ENCODE data around the gene KISS1. TPM values are rescaled to one million over a fixed set of nuclear protein-coding genes. Genes with fewer than 3 reads are reported as not detected.

Gene KISS1
- polyA plus RNA-seq, 6 donors from 2014 or later, result not detected

DNA sequence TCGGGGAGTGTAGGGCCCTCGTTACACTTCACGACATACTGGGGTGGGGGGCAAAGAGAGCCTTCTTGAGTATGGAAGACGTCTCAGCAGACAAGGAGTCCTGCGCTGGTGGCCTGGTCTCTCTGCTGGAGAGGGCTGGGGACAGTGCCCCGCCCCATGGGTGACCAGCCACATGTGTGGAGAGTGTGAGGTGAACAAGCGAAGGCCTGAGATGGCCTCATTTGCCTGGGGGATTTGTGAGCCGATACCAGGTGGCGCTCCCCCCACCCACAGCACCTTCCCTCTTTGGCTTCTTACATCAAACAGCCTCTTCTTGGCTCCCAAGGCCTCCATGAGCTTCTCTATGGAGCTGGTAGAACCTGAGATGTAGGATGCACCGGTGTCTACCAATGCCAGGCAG lies 40.4 kb downstream of the KISS1 start:
- peaks cover 37 to 66% (median 62%) of the 10 kb centered on the region in 3 donors for H3K27me3 Mint-ChIP-seq
- H3K9me3 Mint-ChIP-seq, result no peaks in the 10 kb centered on the region
- peak overlapping the region in 1 of 6 donors; percentile 22 for H3K27ac Mint-ChIP-seq
- peaks cover 0 to 9% (median 3%) of the 10 kb centered on the region in 3 donors for H3K4me1 Mint-ChIP-seq
- no peaks in the 10 kb centered on the region for H3K36me3 Mint-ChIP-seq
- DNase-seq (no peak), ATAC-seq (ENCODE audit: low read depth in 2 of 2) (no peak)
- H3K4me3 Mint-ChIP-seq, result no peak overlapping the region

DNA sequence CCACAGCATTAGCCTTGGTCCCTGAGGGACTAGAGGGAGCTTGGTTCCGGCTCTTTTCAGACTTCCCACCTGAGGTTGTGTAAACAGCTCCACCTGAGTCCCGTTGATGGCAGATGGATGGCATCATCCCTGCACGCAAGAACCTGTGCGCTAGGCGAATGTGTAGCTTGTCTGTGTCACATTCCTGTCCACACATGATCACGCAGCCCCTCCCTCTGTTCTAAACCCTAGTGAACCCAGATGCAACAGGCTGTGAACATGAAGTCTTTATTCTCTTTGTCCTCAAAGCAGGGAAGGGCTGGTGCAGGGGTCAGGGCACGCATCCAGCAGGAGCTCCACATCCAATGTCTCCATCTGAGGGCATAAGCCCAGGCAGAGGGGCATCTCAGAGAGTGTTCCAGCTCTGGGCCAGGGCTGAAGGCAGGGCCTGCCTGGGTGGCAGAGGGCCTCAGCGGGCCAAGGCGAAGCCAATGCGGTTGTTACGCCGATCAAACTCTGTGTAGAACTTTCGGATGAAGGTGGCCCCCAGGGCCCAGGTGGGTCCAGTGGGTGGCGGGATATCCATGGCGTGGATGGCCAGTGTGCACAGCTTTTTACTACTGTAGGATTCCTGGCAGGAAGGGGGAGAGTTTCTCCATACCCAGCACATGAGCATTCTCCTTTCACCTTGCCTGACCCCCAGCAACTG lies 41.6 kb downstream of the KISS1 start:
- H3K9me3 Mint-ChIP-seq, result no peaks in the 10 kb centered on the region
- no peak for ATAC-seq (ENCODE audit: low read depth in 2 of 2)
- H3K4me1 Mint-ChIP-seq, result peaks cover 0 to 9% (median 3%) of the 10 kb centered on the region in 3 donors
- H3K4me3 Mint-ChIP-seq, result peak overlapping the region in 1 of 8 donors; percentile 3
- H3K36me3 Mint-ChIP-seq, result no peaks in the 10 kb centered on the region
- peak overlapping the region in 1 of 6 donors; percentile 72 for H3K27ac Mint-ChIP-seq
- H3K27me3 Mint-ChIP-seq, result peaks cover 34 to 69% (median 55%) of the 10 kb centered on the region in 3 donors
- no peak for DNase-seq

DNA sequence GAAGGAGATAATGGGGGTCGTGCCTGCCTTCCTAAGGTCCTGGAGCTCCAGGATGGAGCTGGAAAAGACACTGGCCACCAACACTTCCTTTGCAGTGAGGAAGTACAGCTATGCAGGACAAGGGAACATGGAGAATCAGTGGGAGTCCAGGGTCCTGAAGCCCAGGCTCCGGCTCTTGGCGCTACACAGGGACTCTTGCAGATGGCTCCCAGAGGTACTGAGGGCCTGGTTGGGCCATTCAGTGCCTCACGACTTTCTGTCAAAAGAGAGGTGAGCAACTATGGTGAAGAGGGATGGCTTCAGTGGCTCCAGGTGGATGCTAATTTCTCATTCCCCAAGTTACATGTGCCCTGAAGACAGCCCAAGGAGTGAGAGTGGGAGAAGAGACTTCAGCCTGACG lies 42.6 kb downstream of the KISS1 start:
- Mint-ChIP-seq H3K27me3 (peaks cover 33 to 62% (median 48%) of the 10 kb centered on the region in 3 donors), H3K27ac (peak overlapping the region in 1 of 6 donors; percentile 82), H3K36me3 (no peaks in the 10 kb centered on the region), H3K4me1 (peaks cover 0 to 9% (median 3%) of the 10 kb centered on the region in 3 donors), H3K4me3 (peak overlapping the region in 2 of 8 donors; percentile 72 to 81), H3K9me3 (no peaks in the 10 kb centered on the region)
- DNase-seq (no peak), ATAC-seq (ENCODE audit: low read depth in 2 of 2) (no peak)

DNA sequence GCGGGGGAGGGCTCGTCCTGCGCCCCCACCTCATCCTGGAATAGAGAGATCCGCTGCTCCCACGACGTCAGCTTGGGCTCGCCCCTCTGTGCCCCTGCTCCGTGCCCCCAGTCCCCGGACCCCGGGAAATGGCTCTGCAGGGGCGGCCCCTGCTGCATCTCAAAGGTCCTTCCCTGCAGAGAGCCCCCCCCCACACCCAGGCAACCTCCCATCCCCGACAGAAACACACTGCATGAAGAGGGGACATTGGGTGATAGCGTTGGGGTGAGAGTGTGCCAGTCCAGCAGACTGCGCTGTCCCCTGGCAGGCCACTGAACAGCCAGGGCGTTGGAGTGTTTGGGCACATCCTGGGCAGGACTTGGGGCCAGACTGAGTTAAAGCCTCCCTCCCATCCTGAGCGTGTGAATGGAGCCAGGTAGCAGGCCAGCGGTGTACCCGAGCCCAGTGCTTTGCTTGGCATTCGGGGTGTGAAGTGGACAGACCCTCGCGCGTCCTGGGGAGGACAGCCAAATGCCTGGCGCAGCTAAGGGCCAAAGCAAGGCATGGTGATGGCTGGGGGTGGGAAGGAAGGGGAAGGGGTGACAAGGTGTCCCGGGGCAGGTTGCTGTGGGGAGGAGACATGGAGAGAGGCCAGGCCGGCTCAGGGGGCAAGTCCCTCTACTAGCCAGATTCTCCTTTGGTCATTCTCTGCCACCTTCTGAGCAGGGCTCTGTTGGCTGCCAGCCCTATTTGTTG lies 43.8 kb downstream of the KISS1 start:
- Mint-ChIP-seq H3K4me1 (peaks cover 0 to 9% (median 3%) of the 10 kb centered on the region in 3 donors), H3K27ac (peak overlapping the region in 3 of 6 donors; percentile 47 to 52 (median 51)), H3K4me3 (peak overlapping the region; percentile 71 to 87 (median 75)), H3K9me3 (no peaks in the 10 kb centered on the region), H3K27me3 (peaks cover 24 to 53% (median 38%) of the 10 kb centered on the region in 3 donors), H3K36me3 (no peaks in the 10 kb centered on the region)
- DNase-seq (no peak), ATAC-seq (ENCODE audit: low read depth in 2 of 2) (peak in 1 of 2 donors; percentile 9)

DNA sequence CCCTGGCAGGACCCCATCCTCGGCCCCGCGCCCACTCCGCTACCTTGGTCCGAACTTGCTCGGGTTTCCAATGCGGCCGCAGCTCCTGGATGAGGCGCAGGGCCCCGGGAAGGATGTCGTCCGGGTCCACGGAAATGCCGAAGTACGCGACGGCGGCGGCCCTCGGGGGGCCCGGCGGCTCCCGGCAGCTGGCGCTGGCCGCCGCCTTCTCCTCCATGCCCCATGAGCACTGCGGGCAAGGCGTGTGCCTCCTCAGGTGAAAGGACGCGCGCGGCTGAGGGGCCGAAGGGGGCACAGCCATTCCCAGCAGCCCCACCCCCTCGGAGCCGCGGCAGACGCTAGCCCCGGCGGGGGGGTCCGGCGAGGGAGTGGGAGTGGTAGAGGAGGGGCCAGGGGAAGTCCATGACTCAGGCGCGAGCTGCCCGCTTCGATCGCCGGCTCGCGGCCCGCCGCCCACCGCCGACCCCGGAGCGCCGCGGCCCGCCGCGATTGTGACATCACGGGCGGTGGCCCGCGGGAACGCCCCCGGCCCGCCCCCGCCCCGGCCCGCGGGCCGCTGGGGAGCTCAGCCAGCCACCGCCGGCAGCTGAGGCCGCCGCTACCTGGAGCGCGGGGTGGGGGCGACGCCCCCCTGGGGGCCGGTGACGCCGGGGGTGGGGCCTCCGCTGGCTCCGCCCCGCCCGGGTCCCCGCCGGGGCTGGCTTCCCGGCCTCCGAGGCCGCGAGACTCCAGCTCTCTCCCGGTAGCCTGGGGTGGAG lies 44.6 kb downstream of the KISS1 start, which contains the start of gene ETNK2:
Gene ETNK2, minus strand, starts transcription at position 493 of the 758 bp plus-strand sequence. Its CDS starts 192 bp downstream, at position 301.
- peak; percentile 75 to 80 for ATAC-seq (ENCODE audit: low read depth in 2 of 2)
- H3K9me3 Mint-ChIP-seq, result no peaks in the 10 kb centered on the region

DNA sequence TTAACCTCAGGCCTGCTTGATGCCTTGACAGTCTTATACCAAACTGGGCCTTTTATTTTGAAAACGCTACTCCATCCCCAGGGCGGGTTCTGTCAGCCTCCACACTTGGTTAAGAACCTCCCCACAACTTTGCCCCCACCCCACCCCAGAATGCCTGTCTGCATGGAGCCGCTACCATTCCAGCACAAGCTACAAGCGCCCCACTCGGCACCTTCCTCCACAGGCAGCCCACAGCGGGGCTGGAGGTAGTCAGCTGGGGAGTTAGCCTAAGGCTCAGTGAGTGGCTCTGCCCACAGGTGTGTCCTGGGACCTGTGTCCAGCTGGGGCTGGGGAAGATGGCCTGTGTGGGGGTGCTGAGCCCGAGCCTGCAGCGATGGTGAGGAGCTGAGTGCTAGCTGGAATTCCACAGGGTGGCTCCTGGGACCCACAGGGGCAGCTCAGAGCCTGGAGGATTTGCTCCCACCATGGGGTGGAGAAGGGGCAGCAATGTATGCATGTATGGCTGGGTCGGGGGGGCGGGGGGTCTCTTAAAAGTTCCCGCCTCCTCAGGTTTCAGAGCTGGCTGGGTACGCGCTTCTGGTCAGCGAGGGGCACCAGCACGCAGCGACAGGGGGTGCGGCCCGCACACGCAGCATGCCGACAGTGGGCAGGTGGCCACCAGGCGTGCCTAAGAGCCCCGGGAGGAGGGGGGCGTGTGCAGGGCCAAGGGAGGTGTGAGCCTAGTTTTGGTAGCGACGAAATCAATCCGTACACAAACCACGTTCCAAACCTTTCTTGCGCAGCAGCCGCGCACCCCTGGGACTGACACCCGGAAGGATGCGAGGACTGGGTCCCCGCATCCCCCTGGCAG lies 45.4 kb downstream of the KISS1 start:
- Mint-ChIP-seq H3K4me3 (peak overlapping the region; percentile 64 to 88 (median 80)), H3K27me3 (peaks cover 19 to 42% (median 26%) of the 10 kb centered on the region in 3 donors), H3K4me1 (peaks cover 0 to 9% (median 3%) of the 10 kb centered on the region in 3 donors), H3K36me3 (no peaks in the 10 kb centered on the region), H3K27ac (peak overlapping the region in 1 of 6 donors; percentile 60), H3K9me3 (no peaks in the 10 kb centered on the region)
- no peak for DNase-seq
- ATAC-seq (ENCODE audit: low read depth in 2 of 2), result peak; percentile 46

More for the DNA sequence above, 44.6 kb downstream of the KISS1 start, which contains the start of gene ETNK2:
- peaks cover 0 to 9% (median 3%) of the 10 kb centered on the region in 3 donors for H3K4me1 Mint-ChIP-seq
- peak within 1 kb of the TSS; percentile 71 to 88 (median 80) for H3K4me3 Mint-ChIP-seq
- H3K36me3 Mint-ChIP-seq, result no peaks in the 10 kb centered on the region
- H3K27ac Mint-ChIP-seq, result peak within 1 kb of the TSS in 3 of 6 donors; percentile 47 to 60 (median 52)
- DNase-seq, result peak; percentile 47
- H3K27me3 Mint-ChIP-seq, result peaks cover 22 to 45% (median 34%) of the 10 kb centered on the region in 3 donors

DNA sequence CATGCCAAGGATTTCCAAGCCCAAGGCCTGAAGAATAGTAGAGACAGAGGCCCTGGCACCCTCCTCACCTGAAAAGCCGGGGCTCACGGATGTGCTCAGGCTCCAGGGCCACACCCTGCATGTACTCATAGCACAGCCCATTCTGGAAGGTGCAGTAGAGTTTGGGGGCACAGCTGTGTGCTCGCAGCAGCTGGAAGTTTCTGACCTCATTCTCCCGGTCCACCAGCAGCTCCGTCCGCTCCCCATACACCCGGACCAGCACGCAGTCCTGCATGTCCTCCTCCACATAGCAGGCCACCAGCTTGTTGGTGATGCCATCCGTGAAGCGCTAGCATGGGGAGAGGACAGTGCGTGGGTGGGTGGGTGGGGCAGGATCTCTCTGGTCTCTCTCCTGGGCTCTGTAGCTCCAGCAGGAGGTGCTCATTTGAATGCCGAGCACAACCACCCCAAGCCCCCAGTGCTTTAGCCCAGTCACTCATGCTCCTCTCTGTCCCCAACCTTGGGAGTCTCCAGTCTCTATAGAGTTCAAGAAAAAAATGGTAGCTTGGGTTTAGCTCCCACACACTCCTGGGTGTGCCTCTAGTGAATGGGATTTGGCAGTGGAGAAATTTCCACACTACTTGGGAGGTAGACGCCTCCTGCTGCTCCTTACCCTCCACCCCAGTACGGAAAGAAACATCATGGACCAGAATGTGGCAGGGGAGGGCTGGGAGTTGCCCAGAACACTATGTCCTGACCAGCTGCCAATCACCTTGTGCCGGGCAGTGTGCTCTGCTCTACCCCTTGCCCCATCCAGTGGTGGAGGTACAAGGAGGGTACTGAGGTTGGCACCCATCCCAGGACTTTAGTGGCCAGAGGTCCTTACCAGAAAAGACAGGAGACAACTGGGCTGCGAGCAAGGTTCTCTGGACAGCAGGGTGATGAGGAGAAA lies 46.4 kb downstream of the KISS1 start:
- ATAC-seq (ENCODE audit: low read depth in 2 of 2), result no peak
- Mint-ChIP-seq H3K27me3 (peaks cover 14 to 43% (median 18%) of the 10 kb centered on the region in 3 donors), H3K27ac (peak overlapping the region in 1 of 6 donors; percentile 30), H3K9me3 (no peaks in the 10 kb centered on the region), H3K36me3 (no peaks in the 10 kb centered on the region), H3K4me3 (peak overlapping the region; percentile 64 to 85 (median 77)), H3K4me1 (peaks cover 0 to 9% (median 3%) of the 10 kb centered on the region in 3 donors)
- no peak for DNase-seq

DNA sequence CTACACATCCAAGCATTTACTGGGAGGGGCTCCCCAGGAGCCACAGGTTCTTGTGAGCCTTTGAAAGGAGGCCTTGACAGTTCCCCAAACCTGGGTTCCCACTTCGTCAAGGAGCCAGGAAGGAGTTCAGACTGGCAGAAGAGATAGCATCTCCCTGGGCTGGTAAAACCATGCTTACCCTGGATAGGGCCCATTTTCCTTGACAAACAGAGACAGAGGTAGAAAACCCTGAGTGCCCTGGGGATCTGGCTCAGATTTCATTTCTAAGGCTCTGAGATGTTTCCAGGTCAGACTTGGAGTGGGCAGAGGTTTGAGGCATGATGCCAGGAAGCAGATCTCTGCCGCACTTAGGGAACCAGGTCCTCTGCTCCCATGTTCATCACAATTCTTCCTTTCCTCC lies 47.2 kb downstream of the KISS1 start:
- Mint-ChIP-seq H3K4me3 (peak overlapping the region in 5 of 8 donors; percentile 22 to 82 (median 36)), H3K36me3 (no peaks in the 10 kb centered on the region), H3K9me3 (no peaks in the 10 kb centered on the region), H3K27ac (no peak overlapping the region), H3K4me1 (peaks cover 0 to 9% (median 3%) of the 10 kb centered on the region in 3 donors), H3K27me3 (peaks cover 12 to 35% (median 18%) of the 10 kb centered on the region in 3 donors)
- DNase-seq (no peak), ATAC-seq (ENCODE audit: low read depth in 2 of 2) (no peak)

DNA sequence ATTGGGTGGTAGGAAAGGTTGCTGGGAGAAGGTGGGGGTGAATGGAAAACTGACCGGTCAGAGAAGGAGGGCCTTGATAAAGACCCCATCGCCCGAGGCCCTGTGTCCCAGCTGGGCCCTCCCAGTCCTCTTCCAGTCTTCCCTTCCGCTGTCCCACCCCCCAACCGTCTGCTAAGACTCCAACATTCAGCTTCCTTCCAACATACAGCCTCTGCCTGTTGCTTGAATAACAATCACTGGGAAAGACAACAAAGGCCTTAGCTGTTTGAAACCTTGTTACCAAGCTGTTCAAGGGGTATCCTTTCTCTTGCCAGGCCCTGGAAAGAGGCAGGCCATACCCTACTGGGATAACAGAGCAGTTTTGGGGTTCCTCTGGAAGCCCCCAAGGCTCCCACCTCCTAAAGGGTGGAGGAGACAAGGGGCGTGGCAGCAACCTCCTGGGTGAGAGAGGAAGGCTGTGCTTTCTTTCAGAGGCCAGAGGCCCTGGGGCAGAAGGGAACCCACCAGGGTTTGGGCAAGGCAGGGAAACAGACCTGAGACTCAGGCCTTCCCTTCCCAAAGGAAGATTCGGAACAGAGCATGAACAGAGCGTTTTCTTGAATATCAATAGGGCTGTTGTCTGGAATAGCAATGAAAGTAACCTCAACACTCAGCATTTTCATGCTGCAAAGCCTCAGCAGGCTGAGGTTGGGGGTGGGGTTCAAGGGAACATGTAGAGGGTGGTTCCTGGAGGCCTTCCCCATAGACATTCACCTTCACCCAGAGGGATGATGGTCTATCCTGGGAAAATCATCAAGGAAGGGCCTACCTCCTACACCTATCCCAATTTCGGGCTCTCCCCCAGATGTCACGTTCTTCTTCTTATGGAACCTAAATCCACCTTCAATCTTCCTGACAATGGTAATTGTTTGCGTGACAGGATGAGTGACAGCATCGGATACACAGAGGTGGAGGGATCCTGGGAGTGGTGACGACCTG lies 48.6 kb downstream of the KISS1 start:
- H3K27ac Mint-ChIP-seq, result peak overlapping the region in 2 of 6 donors; percentile 60 to 65
- H3K36me3 Mint-ChIP-seq, result no peaks in the 10 kb centered on the region

DNA sequence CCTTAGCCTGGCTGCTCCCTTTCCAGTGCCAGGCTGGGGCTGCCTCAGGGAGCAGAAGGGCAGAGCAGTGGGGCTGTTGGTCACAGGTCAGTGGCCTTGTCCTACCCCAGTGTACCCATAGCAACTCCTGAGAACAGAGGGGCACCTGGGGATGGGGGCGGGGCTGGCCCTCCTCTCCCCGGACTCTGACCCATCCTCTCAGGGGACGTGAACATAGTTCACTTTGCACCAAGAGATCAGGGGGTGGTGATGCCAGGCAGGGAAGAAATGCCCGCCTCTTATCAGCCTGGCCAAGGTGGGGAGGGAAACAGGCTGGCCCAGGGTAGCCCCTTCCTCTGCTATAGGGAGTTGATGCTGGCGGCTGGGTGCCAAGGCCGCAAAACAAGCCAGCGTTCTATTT lies 49.3 kb downstream of the KISS1 start:
- ATAC-seq (ENCODE audit: low read depth in 2 of 2), result no peak
- H3K36me3 Mint-ChIP-seq, result no peaks in the 10 kb centered on the region
- DNase-seq, result no peak
- H3K4me3 Mint-ChIP-seq, result no peak overlapping the region
- H3K27me3 Mint-ChIP-seq, result peaks cover 3 to 19% (median 18%) of the 10 kb centered on the region in 3 donors
- no peak overlapping the region for H3K27ac Mint-ChIP-seq
- H3K9me3 Mint-ChIP-seq, result no peaks in the 10 kb centered on the region
- H3K4me1 Mint-ChIP-seq, result peaks cover 0 to 1% (median 0%) of the 10 kb centered on the region in 3 donors

More for the DNA sequence above, 48.6 kb downstream of the KISS1 start:
- Mint-ChIP-seq H3K9me3 (no peaks in the 10 kb centered on the region), H3K27me3 (peaks cover 3 to 25% (median 13%) of the 10 kb centered on the region in 3 donors), H3K4me3 (peak overlapping the region in 1 of 8 donors; percentile 6), H3K4me1 (peaks cover 0 to 6% (median 0%) of the 10 kb centered on the region in 3 donors)
- DNase-seq, result no peak
- ATAC-seq (ENCODE audit: low read depth in 2 of 2), result no peak
